Activated CD8-positive, alpha-beta T cell treated with anti-CD3 and anti-CD28 coated beads for 36 hours (primary cell): ENCODE results near the gene SEC14L1. TPM values are rescaled to one million over a fixed set of nuclear protein-coding genes. Genes with fewer than 3 reads are reported as not detected.

ENCODE experiments used
- ATAC-seq: fragments of 200-7000 bp; cut with Tn5 transposase; one replicate; pipeline ENCODE4 v1.10.0; 2021; ENCODE audit warnings: mild to moderate bottlenecking, moderate library complexity
- CTCF ChIA-PET: fragments of 350-600 bp; sonication (Branson Sonifier 250); formaldehyde crosslinking; loops from one replicate; lab custom pipeline; 2021; ENCODE audit warnings: antibody characterized with exemption; lab: Charles Lee
- POLR2A ChIA-PET: fragments of 350-600 bp; sonication (Branson Sonifier 250); formaldehyde crosslinking; loops from one replicate; lab custom pipeline; 2021; ENCODE audit warnings: antibody characterized with exemption; lab: Charles Lee
- DNase-seq: peaks from one replicate; pipeline ENCODE4 v3.0.0-alpha.2; 2020
- H3K27ac Mint-ChIP-seq: one replicate; pipeline ENCODE4 v1.8.0; 2021; ENCODE audit warnings: mild to moderate bottlenecking, mixed read lengths
- H3K27me3 Mint-ChIP-seq: one replicate; pipeline ENCODE4 v1.8.0; 2021; ENCODE audit warnings: mixed read lengths
- H3K36me3 Mint-ChIP-seq: one replicate; pipeline ENCODE4 v1.8.0; 2021; ENCODE audit warnings: low read depth, mixed read lengths
- H3K4me1 Mint-ChIP-seq: one replicate; pipeline ENCODE4 v1.8.0; 2021; ENCODE audit warnings: low read depth, mixed read lengths
- H3K4me3 Mint-ChIP-seq: one replicate; pipeline ENCODE4 v1.8.0; 2021; ENCODE audit warnings: mild to moderate bottlenecking, moderate library complexity, mixed read lengths
- H3K9me3 Mint-ChIP-seq: one replicate; pipeline ENCODE4 v1.8.0; 2021; ENCODE audit warnings: mixed read lengths
- CTCF ChIP-seq: fragments of 200-600 bp; IDR thresholded peaks from one replicate; pipeline ENCODE4 v1.8.0; 2022; ENCODE audit warnings: antibody characterized with exemption, mild to moderate bottlenecking
- intact Hi-C: fragments of 100-400 bp; cut with micrococcal nuclease; formaldehyde crosslinking; loops from one replicate; pipeline ENCODE4 v1.10.0; 2022
- total RNA-seq, 2 experiments: library from RNA; stranded (reverse); gene quantifications; one replicate each; pipeline ENCODE4 v1.2.3, GENCODE V29; 2021

Gene SEC14L1
- total RNA-seq, 2 experiments from 2014 or later = 79.7 to 91.6 TPM

GRCh38 chr17:77235370-77235941, 94.7 kb downstream of the SEC14L1 start:
- Mint-ChIP-seq H3K36me3 (peaks cover 3% of the 10 kb centered on the region), H3K4me1 (peaks cover 16% of the 10 kb centered on the region), H3K4me3 (peak overlapping the region; percentile 66), H3K27me3 (no peaks in the 10 kb centered on the region), H3K27ac (peak overlapping the region; percentile 80), H3K9me3 (no peaks in the 10 kb centered on the region)
- intact Hi-C loops = no loop called here
- ChIA-PET CTCF (interaction anchor here (0.8 to 2.2 kb wide), 6 partner anchors 9 to 149 kb away, joined by 3 to 8 read pairs (median 4); no protein-coding TSS in a partner anchor), POLR2A (interaction anchor here (0.9 kb wide), 1 partner anchor 107 kb away, joined by 3 read pairs; no protein-coding TSS in a partner anchor)
- peak; percentile 71 for DNase-seq
- TF ChIP-seq CTCF = no peak
- peak; percentile 70 for ATAC-seq

GRCh38 chr17:77237232-77238008, 96.7 kb downstream of the SEC14L1 start:
- no peak for TF ChIP-seq CTCF
- Mint-ChIP-seq H3K27me3 (no peaks in the 10 kb centered on the region), H3K4me3 (no peak overlapping the region), H3K27ac (no peak overlapping the region), H3K36me3 (peaks cover 3% of the 10 kb centered on the region), H3K9me3 (no peaks in the 10 kb centered on the region), H3K4me1 (peaks cover 16% of the 10 kb centered on the region)
- no peak for DNase-seq
- no peak for ATAC-seq
- ChIA-PET CTCF (no interaction called here), POLR2A (interaction anchor here (0.8 kb wide), 1 partner anchor 146 kb away, joined by 3 read pairs; no protein-coding TSS in a partner anchor)
- intact Hi-C loops = no loop called here

GRCh38 chr17:77240976-77241375, 100.2 kb downstream of the SEC14L1 start:
- POLR2A ChIA-PET = no interaction called here
- DNase-seq = no peak
- Mint-ChIP-seq H3K36me3 (peaks cover 3% of the 10 kb centered on the region), H3K4me1 (peaks cover 9% of the 10 kb centered on the region), H3K27ac (no peak overlapping the region), H3K4me3 (no peak overlapping the region), H3K9me3 (no peaks in the 10 kb centered on the region), H3K27me3 (no peaks in the 10 kb centered on the region)
- CTCF ChIA-PET = no interaction called here
- no peak for ATAC-seq
- intact Hi-C loops = no loop called here
- no peak for TF ChIP-seq CTCF

- TF ChIP-seq CTCF = no peak
- Mint-ChIP-seq H3K9me3 (no peaks in the 10 kb centered on the region), H3K27ac (no peak overlapping the region), H3K36me3 (no peaks in the 10 kb centered on the region), H3K4me1 (peaks cover 9% of the 10 kb centered on the region), H3K4me3 (no peak overlapping the region), H3K27me3 (no peaks in the 10 kb centered on the region)
- intact Hi-C loops = no loop called here
- ChIA-PET POLR2A (no interaction called here), CTCF (interaction anchor here (1.2 kb wide), 1 partner anchor 374 kb away, joined by 3 read pairs; the partner anchor contains the start of gene MGAT5B)
- no peak for ATAC-seq
- DNase-seq = no peak
Observed at GRCh38 chr17:77242118-77242851, 101.5 kb downstream of the SEC14L1 start.
